ENCODE results near the gene UNC13D.
"Not testable (repeated sequence)": the region's sequence is repeated elsewhere in the genome, so short reads cannot be mapped to it uniquely, and the experiment has no call there.

Gene UNC13D

DNA sequence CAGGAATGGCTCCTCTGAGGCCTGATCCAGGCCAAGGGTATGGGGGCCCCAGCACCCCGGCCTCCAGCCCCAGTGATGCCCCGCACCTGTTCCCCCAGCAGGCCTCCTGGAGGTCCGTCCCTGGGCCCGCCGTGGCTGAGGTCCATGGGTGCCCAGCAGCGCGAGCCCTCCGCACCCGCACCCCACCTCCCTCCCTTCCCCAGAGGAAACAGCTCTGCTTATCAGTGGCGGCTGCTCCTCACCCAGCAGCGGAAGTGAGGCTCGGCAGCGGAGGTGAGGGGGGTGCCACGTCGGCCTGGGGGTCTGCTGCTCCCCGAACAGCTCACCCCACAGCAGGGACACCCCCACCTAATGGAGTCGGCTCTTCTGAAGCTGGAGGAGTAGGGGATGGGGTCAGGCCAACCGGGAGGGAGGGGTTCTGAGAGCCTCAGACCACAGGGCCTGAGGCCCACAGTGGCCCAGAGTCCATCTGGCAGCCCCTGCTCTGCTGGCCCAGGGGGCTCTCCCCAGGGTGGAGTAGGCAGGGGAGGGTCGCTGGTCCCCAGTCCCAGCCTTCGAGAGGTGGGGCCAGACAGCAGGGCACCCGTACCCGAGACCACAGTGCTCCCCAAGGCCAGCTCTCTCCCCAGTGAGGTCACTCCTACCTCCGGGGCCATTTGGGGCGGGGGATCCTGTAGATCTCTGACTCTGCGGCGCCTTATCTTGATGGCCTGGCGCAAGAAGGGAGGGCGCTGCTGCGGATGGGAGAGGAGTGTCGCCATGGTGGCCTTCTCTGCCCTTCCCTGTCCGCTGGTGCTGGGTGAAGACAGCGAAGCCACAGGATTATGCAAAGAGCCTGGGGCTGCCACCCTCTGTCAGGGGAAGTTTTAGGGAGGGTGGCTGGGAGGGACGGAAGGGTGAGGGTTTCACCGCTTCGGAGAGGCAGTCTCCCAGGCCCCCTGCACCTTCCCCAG, at the start of gene UNC13D:
UNC13D (minus strand) TSS at position 828 of the 953 bp plus-strand sequence; CDS start at position 761, 67 bp downstream.
- peak; percentile 37 for DNase-seq

DNA sequence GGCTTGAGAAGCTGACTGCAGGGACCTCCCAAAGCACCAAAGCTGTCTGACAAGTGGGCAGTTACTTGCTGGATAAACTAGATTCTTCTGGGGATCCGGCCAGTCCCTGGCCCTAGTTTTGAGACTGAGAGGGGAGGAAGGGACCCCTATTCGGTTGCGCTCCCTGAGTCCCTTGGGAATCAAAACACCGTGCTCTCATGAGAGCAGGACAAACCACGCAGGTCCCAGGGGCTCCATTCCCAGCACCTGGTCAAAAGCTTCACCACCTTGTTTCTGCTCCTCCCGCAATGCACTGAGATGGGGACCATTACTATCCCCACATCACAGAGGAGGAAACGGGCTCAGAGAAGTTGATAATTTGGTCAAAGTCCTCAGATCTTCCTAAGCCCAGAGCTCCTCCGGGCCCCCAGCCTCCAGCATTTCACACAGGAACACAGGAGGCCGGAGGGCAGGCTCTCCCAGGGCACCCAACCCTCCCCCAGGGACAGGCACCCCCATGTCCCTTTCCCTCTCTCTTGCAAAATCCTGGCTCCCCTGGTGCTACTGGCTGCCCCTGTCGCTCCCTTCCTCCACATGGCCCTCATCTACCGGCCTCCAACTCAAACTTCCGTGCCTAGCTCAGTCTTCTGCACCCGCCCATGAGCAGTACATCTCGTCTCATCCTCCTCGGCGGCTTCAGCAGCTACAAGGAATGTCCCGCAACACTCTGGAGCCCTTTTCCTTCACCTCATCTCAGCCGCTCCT, 49.3 kb upstream of the UNC13D start:
- DNase-seq = no peak

DNA sequence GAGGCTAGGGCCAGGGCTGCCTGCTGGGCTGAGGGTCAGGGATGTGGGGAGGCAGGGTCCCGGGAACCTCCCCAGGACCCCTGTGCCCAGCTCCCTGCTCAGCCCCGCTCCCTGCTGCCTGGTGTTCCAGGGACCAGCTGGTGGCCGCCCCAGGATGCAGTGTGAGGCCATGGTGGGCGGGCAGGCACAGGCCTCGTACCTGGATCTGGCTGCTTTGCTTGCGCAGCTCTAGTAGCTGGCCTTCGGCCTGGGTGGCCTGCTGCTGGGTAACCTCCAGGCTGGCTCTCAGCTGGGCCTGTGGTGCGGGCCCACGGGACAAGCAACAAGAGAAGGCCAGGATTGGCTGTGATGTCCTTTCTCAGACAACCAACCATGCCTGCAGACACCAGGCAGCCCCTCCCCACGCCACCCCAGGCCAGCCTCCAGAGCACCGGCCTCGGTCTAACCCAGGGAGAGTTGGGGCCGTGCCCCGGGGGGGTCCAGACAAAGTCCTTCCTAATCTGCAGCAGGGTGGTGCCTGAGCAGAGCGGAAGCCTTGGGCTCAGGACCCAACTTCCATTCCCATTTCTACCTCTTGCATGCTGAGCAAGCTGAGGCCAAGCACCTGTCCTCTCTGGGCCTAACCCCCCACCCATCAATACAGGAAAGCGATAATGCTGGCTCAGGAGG, 48.5 kb upstream of the UNC13D start:
- no peak for DNase-seq

DNA sequence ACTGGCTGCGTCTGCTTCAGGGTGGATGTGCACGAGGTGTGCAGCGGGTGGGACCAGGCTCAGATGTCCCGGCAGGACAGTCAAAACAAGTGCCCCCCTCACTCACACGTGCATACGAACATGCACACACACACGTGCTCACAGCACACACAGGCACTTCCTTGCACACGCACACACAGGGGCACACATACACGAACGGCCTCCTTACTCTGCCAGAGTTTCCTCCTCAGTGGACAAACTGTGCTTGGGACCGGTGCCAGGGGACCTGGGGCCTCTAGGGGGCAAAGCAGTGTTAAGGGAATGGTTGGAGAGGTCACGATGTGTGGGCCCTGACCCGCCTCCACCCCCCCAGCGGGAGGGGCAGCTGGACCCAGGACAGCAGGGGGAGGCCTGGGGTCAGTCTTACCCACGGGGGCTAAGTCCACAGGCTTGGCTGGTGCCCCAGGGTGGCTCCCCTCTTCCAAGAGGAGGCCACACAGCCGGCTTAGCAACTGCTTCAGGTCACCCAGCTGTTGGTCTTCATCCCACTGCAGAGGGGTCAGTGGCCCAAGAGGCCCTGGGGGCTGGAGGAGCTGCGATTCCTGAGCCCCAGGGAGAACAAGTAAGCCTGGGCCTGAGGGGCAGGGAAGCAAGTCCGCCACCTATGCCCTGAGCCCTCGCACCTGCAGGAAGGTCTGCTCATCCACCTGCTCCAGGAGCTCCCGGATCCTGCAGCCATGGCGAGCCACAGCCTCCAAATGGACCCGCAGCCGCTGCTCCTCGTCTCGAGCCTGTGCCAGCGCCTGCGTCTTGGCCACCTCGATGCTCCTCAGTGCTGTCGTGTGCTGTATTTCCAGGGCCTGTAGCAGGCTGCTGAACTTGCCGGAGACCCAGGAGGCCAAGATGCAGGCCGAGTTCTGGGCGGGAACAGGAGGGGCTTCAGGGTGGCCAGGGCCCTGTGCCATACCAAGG, 47.7 kb upstream of the UNC13D start:
- DNase-seq = no peak

DNA sequence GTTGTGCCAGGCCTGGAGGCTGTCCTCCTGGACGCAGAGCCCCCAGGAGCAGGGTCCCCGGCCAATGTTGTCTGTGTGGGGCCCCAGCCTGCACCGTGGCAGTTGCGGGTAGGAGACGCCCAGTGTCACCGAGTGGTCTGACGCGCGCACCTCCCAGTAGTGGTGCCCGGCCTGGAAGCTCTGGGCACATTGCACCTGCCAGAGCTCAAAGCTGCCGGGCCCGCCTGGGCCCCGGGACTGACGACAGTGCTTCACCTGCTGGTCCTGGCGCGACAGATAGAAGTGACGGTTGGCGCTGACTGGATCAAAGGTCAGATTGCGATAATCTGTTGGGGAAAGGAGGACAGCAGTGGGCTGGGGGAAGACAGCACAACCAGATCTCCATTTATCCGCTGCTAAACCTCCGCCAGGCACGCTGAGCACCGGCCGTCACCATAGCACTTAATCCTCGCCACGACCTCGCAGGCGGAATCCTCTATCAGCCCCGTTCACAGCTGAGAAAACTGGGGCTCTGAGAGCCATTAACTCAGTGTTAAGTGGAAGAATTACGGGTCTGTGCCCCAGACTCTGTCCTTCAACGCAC, 46.9 kb upstream of the UNC13D start:
- DNase-seq = no peak

DNA sequence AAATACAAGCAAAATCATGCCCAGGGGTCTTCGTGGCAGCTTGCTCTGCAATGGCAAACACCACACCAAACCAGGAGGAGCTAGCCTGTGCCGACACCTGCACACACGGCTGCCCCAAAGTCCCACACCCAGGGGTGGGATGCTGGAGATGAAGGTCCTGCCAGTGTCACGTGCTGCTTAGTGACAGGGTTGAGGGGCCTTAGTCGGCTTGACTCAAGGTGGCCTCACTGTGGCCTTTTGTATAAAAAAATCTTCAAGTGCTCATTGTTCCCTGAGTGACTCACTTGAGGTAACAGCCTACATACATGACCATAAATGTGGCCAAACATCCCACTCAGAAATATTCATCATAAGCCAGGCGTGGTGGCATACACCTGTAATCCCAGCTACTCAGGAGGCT, 45.2 kb upstream of the UNC13D start:
- no peak for DNase-seq

DNA sequence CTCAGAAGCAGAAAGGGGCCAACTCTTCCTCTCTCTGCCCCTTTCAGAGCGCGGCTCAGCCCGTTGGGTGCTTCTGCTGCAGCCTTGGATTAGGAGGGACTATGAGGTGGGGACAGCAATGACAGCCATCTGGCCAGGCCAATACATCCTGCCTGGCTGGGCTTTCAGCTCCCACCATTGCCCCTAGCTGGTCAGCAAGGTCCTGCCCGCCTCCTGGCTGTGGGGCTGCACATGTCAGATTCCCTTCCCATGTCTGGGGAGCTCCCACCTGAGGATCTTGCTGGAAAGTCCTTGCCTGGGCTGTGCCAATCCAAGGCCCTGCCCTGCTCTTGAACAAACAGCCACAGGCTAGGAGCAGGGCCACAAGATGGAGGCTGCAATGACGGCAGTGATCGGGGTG, 44.3 kb upstream of the UNC13D start:
- no peak for DNase-seq

DNA sequence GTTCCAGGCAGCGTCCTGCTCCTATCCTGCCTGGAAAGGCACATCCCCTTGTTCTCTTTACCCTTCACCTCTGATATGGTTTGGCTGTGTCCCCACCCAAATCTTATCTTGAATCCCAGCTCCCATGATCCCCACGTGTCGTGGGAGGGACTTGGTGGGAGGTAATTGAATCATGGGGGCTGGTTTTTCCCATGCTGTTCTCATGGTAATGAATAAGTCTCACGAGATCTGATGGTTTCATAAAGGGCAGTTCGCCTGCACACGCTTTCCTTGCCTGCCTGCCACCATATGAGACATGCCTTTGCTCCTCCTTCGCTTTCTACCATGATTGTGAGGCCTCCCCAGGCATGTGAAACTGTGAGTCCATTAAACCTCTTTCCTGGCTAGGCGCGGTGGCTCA, 41.7 kb upstream of the UNC13D start:
- not testable (repeated sequence) for DNase-seq

DNA sequence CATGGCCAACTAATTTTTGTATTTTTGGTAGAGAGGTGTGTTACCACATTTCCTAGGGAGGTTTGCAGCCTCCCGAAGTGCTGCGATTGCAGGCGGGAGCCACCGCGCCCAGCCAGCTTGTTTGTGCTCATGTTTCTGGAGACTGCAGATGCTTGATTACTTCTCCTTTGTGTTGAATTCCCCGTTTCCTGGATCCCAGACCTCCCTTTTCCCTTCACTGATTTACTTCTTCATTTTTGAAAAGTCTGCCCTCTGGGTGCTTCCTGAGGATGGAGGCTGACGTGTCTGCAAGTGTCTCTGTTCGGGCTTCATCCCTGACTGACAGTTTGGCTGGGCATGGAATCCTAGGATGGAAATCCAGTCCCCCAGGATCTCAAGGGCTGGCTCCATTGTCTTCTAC, 41.2 kb upstream of the UNC13D start:
- no peak for DNase-seq

DNA sequence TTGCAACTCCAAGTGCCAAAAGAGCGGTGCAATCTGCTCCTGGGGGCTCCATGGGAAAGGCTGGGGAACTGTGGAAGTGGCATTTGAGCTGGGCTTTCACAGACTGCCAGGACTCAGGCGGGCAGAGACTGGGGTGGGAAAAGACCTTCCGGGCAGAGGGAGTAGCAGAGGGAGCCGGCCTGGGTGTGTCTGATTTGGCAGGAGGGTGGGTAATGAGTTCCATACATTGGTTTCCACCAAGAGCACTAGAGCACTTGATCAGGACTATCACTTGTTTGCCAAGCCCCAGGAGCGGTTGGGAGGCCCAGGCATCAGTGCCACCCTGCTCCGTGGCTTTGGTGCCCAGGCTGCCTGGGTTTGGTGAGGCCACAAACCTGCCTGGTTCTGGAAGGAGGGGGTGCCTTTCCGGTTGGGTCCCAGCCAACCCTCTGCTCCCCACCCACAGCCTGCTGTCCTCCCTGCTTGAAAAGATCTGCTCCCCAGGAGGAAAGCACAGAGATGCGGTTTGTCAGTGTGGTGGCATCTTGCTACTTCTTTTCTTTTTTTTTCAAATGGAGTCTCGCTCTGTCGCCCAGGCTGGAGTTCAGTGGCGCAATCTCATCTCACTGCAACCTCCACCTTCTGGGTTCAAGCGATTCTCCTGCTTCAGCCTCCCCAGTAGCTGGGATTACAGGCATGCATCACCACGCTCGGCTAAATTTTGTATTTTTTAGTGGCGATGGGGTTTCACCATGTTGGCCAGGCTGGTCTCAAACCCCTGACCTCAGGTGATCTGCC, 37.7 kb upstream of the UNC13D start:
- no peak for DNase-seq

DNA sequence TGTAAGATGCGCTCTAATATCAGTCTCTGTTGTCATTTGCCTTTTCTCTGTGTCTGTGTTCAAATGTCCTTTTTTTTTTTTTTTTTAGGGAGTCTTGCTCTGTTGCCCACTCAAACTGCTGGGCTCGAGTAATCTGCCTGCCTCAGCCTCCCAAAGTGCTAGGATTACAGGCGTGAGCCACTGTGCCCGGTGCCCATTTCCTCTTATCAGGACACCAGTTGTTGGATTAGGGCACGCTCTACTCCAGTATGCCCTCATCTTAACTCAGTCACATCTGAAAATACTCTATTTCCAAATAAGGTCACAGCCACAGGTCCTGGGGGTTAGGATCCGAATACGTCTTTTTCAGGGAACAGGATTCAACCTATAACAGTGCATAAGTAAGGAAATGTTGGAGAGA, 36.1 kb upstream of the UNC13D start:
- no peak for DNase-seq

DNA sequence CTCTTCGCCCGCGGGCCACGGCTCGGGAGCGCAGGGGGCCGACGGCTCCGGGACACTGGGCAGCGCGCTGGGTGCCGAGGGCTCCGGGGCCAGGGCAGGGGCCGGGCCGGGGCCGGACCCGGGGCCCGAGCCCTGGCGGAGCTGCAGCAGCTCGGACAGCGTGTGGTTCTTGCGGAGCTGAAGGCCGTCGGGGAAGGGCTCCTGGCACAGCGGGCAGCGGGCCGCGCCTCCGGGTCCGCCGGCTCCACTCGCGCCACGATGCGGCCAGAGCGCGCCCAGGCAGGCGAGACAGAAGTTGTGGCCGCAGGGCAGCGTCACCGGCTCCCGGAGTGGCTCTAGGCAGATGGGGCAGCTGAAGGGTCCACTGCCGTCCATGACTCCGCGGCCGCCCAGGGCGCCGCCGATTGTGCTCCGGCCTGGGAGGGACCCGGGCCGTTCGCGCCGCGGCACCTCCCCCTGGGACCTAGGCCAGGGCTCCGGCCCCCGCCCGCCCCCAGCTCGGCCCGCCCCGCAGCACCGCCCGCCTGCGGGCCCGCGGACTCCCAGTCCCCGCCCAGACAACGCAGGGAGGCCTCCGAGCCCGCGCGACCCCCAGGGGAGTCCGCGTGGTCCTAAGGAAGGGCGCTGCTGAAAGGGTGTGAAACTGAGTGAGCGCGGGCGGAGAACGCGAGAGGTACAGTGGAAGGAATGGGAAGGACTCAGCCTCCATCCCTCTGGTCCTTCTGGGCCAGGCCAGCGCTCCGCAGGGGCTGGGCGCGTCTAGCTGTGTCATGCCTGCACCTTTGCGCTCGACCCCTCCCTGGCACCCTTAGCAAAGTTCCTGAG, 34.2 kb upstream of the UNC13D start, which contains the start of gene TRIM47:
TRIM47 (minus strand) TSS at position 408 of the 825 bp plus-strand sequence; CDS start at position 375, 33 bp downstream.
- no peak for DNase-seq

DNA sequence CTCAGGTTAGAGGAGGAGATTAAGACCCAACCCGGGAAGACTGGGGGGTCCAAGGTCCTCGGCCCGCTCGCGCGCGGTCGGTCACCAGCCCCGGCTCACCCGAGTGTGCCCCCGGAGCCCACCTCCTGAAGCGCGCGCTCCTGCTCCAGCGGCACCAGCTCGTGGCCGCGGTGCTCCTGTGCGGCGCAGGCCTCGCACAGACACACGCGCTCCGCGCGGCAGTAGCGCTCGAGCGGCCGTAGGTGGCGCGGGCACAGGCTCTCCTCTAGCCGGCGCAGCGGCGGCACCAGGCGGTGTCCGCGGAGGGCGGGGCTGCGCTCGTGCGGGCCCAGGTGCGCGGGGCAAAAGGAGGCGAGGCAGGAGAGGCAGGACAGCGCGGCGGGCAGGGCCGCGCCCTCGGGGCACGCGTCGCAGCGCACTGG, 33.6 kb upstream of the UNC13D start:
- DNase-seq = peak; percentile 69

DNA sequence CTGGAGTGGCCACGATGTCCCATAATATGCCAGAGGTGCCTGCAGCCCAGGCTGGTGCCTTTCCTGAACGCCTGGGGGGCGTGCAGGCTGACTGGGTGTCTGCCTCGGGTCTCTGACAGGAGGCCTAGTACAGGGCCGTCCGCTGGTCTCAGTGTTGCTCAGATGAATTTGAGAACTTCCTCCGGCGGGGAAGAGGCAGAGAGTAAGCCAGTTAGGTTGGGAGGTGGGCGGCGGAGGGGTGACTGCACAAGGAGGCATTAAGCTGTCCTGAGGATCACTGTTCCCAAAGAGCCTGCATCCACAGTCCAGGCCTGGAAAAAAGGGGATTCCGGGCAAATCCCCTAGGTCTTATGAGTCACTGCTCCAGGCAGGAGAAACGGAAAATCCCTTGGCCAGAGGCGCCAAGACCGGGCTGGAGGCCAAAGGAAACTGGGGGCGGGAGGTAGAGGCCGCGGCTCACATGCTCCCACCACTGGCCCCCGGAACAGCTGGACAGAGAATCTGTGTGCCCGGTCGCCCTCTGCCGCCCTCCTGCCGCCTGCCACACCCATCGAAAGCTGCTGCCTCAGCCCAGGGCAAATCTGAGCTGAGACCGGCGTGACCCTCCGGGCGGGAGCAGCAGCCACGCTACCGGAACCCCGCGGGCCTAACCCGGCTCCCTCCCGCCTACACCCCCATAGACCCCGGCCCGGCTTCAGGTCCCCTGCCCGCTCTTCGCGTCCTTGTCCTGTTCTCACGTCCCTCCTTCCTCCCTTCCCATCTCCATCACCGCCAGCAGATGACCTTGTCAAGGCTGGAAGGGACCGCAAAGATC, 32.9 kb upstream of the UNC13D start:
- peak; percentile 24 for DNase-seq

DNA sequence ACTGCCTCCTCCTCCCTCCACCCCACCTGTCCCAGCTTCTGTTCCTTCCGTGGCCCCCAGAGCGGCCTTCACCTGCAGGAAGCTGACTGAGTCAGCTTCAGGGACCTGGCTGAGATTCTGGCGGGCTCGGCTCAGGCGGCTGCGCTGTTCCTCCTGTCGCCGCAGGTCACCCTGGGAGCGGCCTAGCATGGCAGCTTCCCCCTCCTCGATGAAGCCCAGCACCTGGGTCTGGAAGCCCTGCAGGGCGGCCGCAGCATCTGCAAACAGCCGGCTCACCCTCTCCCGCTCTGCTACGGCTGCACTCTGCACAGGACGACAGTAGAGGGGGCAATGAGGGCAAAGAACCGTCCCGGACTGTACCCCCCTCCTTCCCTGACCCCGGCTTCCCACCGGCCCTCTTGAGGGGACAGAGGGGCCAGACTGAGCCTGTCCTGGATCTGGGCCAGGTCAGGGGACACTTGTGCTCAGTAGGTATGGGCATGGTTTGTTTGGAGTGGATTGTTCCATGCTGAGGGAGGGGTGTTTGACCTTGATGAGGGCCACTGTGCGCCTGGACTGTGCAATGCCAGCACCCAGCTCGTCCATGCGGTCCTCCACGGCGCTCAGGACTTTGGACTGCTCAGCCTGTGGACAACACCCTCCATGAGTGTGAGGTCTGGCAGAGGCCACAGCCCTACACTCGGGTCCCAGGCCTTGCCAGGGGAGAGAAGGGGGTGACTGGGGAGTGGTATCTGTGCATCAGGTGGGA, 32.2 kb upstream of the UNC13D start:
- DNase-seq = peak; percentile 62

DNA sequence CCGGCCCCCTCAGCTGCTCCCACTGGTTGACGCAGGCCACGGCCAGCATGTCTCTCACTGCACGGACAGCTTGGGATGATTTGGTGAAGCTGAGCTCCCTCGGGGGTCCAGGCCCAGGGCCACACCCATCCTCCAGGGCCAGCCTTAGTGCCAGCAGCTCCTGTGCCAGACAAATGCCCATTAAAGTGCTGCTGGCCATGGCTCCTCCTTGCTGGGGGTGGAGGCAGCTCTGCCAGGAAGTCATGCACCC, 31.7 kb upstream of the UNC13D start:
- DNase-seq = no peak

DNA sequence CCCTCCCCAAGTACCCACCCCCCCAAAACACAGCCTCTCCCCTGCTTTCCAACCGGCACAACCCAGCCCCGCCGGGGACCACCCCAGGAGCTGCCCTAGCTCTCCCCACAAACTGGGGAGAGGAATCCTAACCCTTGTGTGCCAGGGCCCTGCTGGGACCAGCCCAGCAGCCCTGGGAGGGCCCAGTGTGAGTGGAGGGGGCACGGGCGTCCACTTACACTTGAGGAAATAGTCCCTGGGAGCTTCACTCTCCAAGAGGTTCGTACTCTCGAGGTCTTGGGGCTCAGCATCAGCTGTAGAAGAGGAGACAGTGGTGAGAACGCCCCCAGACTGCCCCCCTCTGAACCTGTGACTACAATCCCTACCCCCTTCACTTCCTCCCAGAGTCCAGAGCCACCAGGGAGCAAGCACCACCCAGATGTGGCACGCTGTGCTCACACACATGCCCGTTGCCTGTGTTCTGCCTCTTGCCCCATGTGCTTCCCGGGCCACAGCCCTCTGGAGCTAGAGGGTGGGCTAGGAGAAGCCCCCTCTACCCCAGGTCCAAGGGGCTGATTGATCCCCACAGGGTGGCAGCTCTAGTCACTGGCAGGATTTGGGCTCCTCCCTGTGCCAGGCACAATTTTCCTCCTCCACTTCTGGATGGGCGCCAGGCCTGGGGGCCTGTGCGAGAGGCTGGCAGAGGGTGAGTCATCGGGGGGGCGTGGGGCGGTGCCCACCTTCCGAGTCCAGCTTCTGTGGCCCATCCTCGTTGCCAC, 31.2 kb upstream of the UNC13D start:
- no peak for DNase-seq

Measured in stimulated activated naive CD4-positive, alpha-beta T cell treated with Interleukin-2 at 50 U/mL for 16 hours (primary cell).